ENCODE results near the gene SPRR4. TPM values are rescaled to one million over a fixed set of nuclear protein-coding genes. Genes with fewer than 3 reads are reported as not detected.

Gene SPRR4, protein sequence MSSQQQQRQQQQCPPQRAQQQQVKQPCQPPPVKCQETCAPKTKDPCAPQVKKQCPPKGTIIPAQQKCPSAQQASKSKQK
- total RNA-seq, result not detected in 2 replicates
- polyA plus RNA-seq, result not detected in 2 replicates
- polyA plus RNA-seq (2011; cell fraction: cytosol; rRNA removed), result not detected in 2 replicates
- polyA plus RNA-seq (2011; cell fraction: nucleus; rRNA removed), result not detected in 2 replicates
- not detected in 2 replicates for polyA plus RNA-seq (2012)
- not detected in 2 replicates for polyA minus RNA-seq
- not detected for polyA minus RNA-seq (2011; cell fraction: cytosol; rRNA and poly(A)+ RNA removed)
- polyA minus RNA-seq (2011; cell fraction: nucleus; rRNA and poly(A)+ RNA removed), result not detected in 2 replicates
- not detected for Bru-seq, nascent RNA
- not detected for BruChase-seq, experiment 1, labeled RNA remaining after a 6-hour chase
- BruChase-seq, experiment 2, labeled RNA remaining after a 2-hour chase, result not detected
- long read RNA-seq, result 0 reads

DNA sequence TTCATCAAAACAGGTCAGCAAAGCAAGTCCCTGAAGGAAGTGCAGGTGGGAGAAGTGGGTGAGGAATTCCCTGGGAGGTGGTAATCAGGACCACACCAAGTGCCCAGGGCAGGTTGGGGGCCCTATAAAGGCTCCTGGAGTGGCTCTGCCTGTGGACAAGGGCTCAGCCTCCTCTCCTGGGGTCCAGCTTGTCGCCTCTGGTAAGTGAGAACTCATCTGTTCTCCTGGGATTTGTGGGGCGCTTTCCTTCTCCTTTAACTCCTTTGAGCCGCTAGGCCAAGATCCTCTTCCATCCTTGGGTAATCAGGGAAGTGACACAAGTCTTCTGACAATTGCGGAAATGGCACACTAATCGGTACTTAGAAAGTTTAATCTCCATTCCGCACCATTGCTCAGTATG lies at the start of gene SPRR4:
Gene SPRR4, plus strand, starts transcription at position 154 of the 400 bp plus-strand sequence. CDS start 1,243 bp downstream, outside the sequence.
- Histone ChIP-seq H3K4me2 (ENCODE audit: insufficient read depth, low read length) (no peak within 1 kb of the TSS), H3K27ac (ENCODE audit: insufficient read depth, low read depth, low read length) (no peak within 1 kb of the TSS), H4K20me1 (replicated peaks; ENCODE audit: control insufficient read depth, extremely low read depth, insufficient read depth, low read length) (no peaks in the 10 kb centered on the region), H2AFZ (ENCODE audit: low read depth, low read length) (no peak within 1 kb of the TSS), H3K9ac (replicated peaks; ENCODE audit: extremely low read depth, insufficient read depth, low read length) (no peak within 1 kb of the TSS), H3K4me3 (replicated peaks in 1 of 3; ENCODE audit: insufficient read depth in 1 of 3, low read depth in 1 of 3, low read length in 3 of 3) (no peak within 1 kb of the TSS), H3K79me2 (ENCODE audit: control insufficient read depth, insufficient read depth, low read length) (no peaks in the 10 kb centered on the region), H3K27me3 (ENCODE audit: control insufficient read depth in 2 of 2, insufficient read depth in 2 of 2, low read length in 2 of 2) (no peaks in the 10 kb centered on the region), H3K4me1 (ENCODE audit: control insufficient read depth, extremely low read depth, insufficient read depth, low read length) (no peaks in the 10 kb centered on the region), H3K9me1 (replicated peaks; ENCODE audit: control insufficient read depth, extremely low read depth, insufficient read depth, low read length) (no peaks in the 10 kb centered on the region), H3K36me3 (ENCODE audit: control insufficient read depth in 2 of 2, extremely low read depth in 1 of 2, insufficient read depth in 2 of 2, low read length in 2 of 2) (no peaks in the 10 kb centered on the region), H3K9me3 (replicated peaks; ENCODE audit: control insufficient read depth, insufficient read depth, low read length) (no peaks in the 10 kb centered on the region)
- no peak for FAIRE-seq
- dilution Hi-C loops (cut with MboI; ENCODE audit: extremely low pct_ligation_motif_present, low sequenced_read_pairs), result no loop called here
- POLR2A ChIA-PET, result no interaction called here
- no peak for TF ChIP-seq EZH2 (IDR thresholded peaks at IDR 0.05; ENCODE audit: borderline replicate concordance, low read depth, low read length, severe bottlenecking)
- TF ChIP-seq, protein P1, sequence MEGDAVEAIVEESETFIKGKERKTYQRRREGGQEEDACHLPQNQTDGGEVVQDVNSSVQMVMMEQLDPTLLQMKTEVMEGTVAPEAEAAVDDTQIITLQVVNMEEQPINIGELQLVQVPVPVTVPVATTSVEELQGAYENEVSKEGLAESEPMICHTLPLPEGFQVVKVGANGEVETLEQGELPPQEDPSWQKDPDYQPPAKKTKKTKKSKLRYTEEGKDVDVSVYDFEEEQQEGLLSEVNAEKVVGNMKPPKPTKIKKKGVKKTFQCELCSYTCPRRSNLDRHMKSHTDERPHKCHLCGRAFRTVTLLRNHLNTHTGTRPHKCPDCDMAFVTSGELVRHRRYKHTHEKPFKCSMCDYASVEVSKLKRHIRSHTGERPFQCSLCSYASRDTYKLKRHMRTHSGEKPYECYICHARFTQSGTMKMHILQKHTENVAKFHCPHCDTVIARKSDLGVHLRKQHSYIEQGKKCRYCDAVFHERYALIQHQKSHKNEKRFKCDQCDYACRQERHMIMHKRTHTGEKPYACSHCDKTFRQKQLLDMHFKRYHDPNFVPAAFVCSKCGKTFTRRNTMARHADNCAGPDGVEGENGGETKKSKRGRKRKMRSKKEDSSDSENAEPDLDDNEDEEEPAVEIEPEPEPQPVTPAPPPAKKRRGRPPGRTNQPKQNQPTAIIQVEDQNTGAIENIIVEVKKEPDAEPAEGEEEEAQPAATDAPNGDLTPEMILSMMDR (IDR thresholded peaks at IDR 0.05; ENCODE audit: extremely low read depth in 1 of 2, insufficient read depth in 1 of 2, low read depth in 1 of 2, low read length in 2 of 2), result no peak
- TF ChIP-seq POLR2A (IDR thresholded peaks at IDR 0.05; ENCODE audit: low read depth, low read length), result no peak
- TF ChIP-seq GATA2 (IDR thresholded peaks at IDR 0.05; ENCODE audit: insufficient read depth, insufficient read length, low read depth, low read length), result no peak
- TF ChIP-seq JUN (IDR thresholded peaks at IDR 0.05; ENCODE audit: borderline replicate concordance, insufficient read depth, insufficient read length, low read depth), result no peak
- TF ChIP-seq MYC (IDR thresholded peaks at IDR 0.05; ENCODE audit: low read depth, low read length), result no peak
- TF ChIP-seq, protein P2, sequence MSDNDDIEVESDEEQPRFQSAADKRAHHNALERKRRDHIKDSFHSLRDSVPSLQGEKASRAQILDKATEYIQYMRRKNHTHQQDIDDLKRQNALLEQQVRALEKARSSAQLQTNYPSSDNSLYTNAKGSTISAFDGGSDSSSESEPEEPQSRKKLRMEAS (IDR thresholded peaks at IDR 0.05; ENCODE audit: insufficient read depth, insufficient read length), result no peak
- no peak for TF ChIP-seq POLR2AphosphoS5 (IDR thresholded peaks at IDR 0.05; ENCODE audit: insufficient read depth, low read depth, low read length)
- TF ChIP-seq FOS (IDR thresholded peaks at IDR 0.05; ENCODE audit: borderline replicate concordance, insufficient read depth, low read length), result no peak
- no TSS peak for BruUV-seq (replicated peaks)
- CTCF ChIA-PET, result no interaction called here
- intact Hi-C loops (cut with micrococcal nuclease), result no loop called here
- DNase-seq (ENCODE audit: low read depth, low spot score), result no peak
